ENCODE results near the gene EPC1. TPM values are rescaled to one million over a fixed set of nuclear protein-coding genes. Genes with fewer than 3 reads are reported as not detected.
A peak's percentile ranks its signal among the peaks of the same experiment; 100 is the strongest.
"Not testable (repeated sequence)": the region's sequence is repeated elsewhere in the genome, so short reads cannot be mapped to it uniquely, and the experiment has no call there.

The EPC1 gene
- total RNA-seq, 2 donors from 2014 or later = 28.3 to 40.2 TPM

DNA sequence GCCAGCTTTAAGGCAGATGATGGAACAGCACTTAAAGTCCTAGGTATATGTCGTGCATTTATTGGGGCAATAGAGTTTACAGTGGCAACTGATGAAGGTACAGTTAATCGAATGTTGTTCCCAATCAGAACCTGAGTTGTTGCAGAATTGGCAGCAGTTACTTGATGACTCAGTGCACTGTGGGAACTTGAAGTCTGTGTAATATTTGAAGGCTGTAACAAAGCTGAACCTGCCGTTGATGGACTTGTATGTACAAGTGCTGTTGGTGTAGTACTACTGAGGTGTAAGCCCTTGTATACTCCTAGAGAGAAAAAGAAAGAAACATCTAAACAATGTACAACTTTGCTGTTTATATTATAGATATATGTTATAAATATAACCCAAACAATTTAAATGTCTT lies 75.3 kb downstream of the EPC1 start:
- DNase-seq (ENCODE audit: low spot score in 2 of 2) (no peak), ATAC-seq (no peak)
- Mint-ChIP-seq H3K9me3 (no peaks in the 10 kb centered on the region), H3K27ac (peak overlapping the region in 1 of 2 donors; percentile 46), H3K36me3 (peaks cover 0 to 27% of the 10 kb centered on the region in 2 donors)

DNA sequence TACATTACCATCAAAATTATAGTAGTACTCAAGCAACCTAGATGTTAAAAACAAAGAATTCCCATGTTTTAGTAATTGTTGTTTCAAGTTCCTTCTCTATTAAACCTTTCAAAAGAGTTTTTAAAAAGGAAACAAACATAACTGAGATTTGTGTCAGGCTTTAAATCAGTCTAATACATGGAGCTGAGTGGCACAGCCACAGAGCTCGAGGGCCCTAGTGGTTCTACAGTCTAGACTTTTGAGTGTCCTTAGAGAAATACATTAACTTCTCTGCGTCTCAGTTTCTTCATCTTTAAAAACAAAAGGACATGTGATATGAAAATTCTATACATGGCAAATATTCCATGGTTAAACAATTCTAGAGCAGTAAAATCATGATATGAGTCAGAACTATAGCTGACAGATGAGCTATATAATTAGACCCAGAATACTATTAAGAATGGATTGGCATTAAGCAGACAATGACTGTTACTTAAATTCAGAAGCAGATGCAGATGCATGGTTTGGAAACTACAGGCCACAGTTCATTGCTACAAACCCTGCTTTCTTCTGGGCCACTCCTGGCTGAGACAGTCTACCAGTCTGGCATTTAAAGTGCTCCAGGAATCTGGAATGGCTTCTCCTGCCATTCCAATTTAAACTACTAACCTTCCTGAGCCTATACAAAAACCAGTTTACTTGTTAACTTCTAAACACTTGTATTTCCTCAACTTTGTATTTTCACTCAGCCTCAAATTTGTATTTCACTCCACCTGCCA lies 77.4 kb downstream of the EPC1 start:
- ATAC-seq (no peak), DNase-seq (ENCODE audit: low spot score in 2 of 2) (no peak)
- Mint-ChIP-seq H3K36me3 (peaks cover 0 to 26% of the 10 kb centered on the region in 2 donors), H3K9me3 (no peaks in the 10 kb centered on the region), H3K27ac (peak overlapping the region; percentile 1 to 59)

DNA sequence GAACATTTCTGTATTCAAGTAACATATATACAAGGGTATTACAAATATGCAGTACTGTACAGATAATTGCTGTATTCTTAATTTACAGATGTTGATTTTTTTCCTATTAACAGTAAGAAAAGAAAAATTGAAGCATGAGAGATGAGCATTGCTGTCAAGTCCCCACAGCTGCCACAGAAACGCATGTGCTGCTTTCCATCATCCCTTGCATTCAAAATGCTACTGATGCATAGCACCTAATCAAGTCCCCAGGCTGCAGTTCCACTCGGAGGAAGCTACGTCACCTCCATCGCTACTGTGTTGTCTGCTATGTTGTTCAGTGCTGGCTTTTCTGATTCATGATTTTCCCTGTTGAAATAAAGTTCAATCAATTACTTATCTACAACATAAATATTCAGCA lies 78.2 kb downstream of the EPC1 start:
- DNase-seq (ENCODE audit: low spot score in 2 of 2) (no peak), ATAC-seq (no peak)
- no peak overlapping the region for H3K27ac Mint-ChIP-seq
- H3K9me3 Mint-ChIP-seq = no peaks in the 10 kb centered on the region
- peaks cover 0 to 26% of the 10 kb centered on the region in 2 donors for H3K36me3 Mint-ChIP-seq

DNA sequence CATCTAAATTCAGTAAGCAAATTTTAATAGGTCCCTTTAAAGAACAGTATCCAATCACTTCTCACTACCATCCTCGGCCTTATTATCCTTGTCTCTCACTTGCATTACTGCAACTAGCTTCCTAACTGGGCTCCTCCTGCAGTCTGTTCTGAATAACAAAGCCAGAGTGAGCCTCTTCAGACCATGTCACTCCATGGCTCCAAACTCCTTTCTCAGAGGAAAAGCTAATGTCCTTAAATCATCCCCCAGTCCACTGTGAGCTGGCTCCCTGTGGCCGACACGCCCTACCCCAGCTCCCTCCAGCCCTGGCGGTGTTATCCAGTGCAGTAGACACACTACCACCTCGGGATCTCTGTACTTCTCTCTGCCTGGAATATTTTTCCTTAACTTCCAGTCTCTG lies 80.0 kb downstream of the EPC1 start:
- DNase-seq (ENCODE audit: low spot score in 2 of 2) (no peak), ATAC-seq (no peak)
- H3K36me3 Mint-ChIP-seq = peaks cover 0 to 26% of the 10 kb centered on the region in 2 donors
- peak overlapping the region in 1 of 2 donors; percentile 61 for H3K27ac Mint-ChIP-seq
- H3K9me3 Mint-ChIP-seq = no peaks in the 10 kb centered on the region

DNA sequence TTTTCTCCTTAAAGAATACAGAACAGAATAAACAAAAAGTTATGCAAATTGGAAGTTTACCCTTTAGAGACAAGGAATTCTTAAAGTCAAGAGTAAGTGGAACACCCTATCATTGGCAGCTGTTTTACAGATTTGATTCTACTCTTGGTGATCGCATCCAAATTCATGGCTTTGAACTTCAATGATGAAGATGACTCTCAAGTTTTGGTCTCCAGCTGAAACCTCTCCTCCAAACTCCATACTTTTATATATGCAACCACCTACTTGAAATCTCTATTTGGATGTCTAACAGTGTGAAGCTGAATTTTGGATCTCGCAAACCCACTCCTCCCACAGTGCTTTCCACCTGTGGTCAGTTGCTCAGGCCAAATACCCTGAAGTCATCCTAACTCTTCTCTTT lies 80.4 kb downstream of the EPC1 start:
- DNase-seq (ENCODE audit: low spot score in 2 of 2) (no peak), ATAC-seq (no peak)
- Mint-ChIP-seq H3K27ac (peak overlapping the region in 1 of 2 donors; percentile 61), H3K36me3 (peaks cover 0 to 26% of the 10 kb centered on the region in 2 donors), H3K9me3 (no peaks in the 10 kb centered on the region)

DNA sequence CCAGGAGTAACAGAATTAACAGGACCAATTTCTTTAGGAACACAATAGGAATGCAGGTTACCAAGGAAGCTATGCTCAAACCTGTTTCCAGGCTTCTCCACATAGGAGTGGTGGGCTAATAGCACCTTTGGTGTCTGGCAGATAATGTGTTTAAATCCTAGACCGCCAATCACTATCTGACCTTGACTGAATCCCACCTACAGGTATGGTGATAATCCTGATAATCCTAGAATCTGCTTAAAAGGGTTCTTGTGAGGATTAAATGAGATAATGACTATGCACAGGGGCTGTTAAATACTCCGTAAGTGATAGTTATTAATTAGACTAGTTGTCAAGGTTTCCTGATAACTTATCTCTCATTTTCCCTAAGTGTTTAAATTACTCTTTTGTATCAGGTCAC lies 81.2 kb downstream of the EPC1 start:
- H3K27ac Mint-ChIP-seq = peak overlapping the region in 1 of 2 donors; percentile 85
- H3K9me3 Mint-ChIP-seq = no peaks in the 10 kb centered on the region
- ATAC-seq (no peak), DNase-seq (ENCODE audit: low spot score in 2 of 2) (no peak)
- H3K36me3 Mint-ChIP-seq = peaks cover 0 to 26% of the 10 kb centered on the region in 2 donors

DNA sequence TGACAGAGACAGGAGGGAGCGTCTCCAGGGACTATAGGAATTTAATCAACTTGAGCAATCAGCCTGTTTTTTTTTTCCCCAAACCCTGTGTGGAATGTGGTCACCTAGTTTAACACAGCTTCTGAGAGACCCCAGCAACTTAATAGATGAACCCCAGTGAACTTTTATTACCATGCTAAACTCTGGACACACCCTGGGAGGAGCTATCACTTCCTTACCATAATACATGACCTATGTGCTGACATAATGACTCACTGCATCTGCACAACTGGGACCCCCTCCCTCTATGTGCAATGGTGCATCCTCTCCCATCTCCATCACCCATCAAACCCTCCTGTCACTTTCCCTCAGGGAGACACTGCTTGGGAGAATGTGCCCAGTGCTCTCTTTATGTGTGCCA lies 83.7 kb downstream of the EPC1 start:
- Mint-ChIP-seq H3K27ac (no peak overlapping the region), H3K36me3 (peaks cover 0 to 12% of the 10 kb centered on the region in 2 donors), H3K9me3 (no peaks in the 10 kb centered on the region)
- ATAC-seq = peak in 1 of 2 donors; percentile 33
- DNase-seq (ENCODE audit: low spot score in 2 of 2) = no peak

DNA sequence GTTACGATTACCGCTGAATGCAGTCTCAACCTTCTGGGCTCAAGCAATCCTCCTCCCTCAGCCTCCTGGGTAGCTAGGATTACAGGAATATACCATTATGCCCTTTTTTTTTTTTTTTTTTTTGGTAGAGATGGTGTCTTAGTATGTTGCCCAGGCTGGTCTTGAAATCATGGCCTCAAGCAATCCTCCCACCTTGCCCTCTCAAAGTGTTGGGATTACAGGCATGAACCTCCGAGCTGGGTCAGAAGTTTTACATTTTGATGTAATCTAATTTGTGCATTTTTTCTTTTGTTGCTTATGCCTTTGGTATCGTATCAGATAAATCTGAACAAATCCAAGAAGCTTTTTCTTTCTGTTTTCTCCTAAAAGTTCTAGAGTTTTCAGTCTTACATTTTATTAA lies 87.4 kb downstream of the EPC1 start:
- no peak for ATAC-seq
- DNase-seq (ENCODE audit: low spot score in 2 of 2) = no peak
- no peak overlapping the region for H3K27ac Mint-ChIP-seq
- no peaks in the 10 kb centered on the region for H3K9me3 Mint-ChIP-seq
- no peaks in the 10 kb centered on the region for H3K36me3 Mint-ChIP-seq

DNA sequence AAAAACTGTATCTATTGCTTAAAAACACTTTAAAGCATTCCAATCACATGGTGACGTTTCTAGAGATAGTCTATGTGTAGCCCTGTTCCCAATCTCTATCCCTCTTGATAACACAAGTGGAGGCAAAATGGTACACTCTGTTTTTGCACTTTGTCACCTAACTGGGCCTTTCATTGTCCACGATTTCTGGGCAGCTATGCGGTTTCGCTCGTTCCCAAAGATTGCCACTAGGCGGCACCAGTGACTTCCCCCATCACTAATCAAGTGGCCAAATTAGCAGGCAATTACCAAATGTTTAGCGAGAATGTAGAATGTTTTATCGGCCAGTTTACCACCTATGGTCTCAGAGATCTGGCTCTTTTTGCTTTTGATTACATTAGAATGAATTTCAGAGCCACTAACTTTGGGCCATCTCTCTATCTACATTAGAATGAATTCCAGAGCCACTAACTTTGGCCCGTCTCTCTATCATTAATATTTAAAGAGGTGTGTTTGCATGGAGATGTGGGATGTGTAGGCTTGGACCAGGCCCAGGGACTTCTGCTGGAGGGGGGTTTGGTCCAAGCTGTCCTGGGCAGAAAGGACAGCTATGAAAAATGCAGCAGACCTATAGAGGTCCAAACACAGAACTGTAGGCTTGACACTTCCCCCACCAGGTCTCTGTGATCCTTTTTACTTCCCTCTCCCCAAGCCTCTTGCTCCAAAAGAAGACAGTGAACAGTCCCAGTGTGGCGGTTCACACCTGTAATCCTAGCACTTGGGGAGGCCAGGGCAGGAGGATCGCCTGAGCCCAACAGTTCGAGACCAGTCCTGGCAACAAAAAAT lies 90.1 kb downstream of the EPC1 start:
- no peaks in the 10 kb centered on the region for H3K9me3 Mint-ChIP-seq
- DNase-seq (ENCODE audit: low spot score in 2 of 2) (peak; percentile 65), ATAC-seq (peak; percentile 58 to 85)
- H3K36me3 Mint-ChIP-seq = no peaks in the 10 kb centered on the region
- H3K27ac Mint-ChIP-seq = peak overlapping the region in 1 of 2 donors; percentile 72

DNA sequence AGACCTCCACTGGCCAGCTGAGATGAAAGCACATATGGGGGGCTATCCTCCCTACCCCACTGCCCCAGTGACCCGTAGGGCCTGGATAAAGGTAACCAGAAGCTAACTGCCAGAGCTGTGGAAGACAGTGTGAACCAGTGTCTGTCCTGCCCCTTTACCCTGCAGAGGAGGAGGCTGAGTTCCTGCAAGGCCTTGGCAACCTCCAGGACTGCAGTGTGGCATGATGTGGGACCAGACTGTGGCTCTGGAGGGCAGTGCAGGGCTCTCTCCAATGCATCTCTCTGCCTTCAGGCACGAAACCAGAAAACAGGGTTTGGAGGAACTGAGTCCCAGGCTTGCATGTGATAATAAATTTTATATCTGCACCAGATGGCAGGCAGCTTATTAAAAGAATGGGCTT lies 93.1 kb downstream of the EPC1 start:
- no peak overlapping the region for H3K27ac Mint-ChIP-seq
- ATAC-seq (no peak), DNase-seq (ENCODE audit: low spot score in 2 of 2) (no peak)
- H3K36me3 Mint-ChIP-seq = no peaks in the 10 kb centered on the region
- H3K9me3 Mint-ChIP-seq = no peaks in the 10 kb centered on the region

DNA sequence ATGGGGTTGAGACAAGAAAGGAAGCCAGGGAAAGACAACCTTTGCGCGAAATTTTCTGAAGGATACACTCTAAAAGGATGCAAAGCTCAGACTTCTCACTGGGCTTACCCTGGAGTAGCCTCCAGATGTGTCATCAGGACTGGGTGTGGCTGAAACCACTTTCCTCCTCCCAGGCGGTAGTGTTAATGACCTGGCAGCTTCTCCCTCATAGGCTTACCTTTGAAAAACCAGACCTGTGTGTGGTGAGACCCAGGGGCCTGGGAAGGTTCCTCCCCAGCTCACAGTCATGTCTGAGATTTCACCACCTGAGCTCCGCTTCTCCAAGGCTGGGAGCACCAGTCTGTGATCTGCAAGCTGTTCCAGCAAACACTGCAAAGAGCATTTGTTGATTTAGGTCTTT lies 93.7 kb downstream of the EPC1 start:
- Mint-ChIP-seq H3K9me3 (no peaks in the 10 kb centered on the region), H3K27ac (no peak overlapping the region), H3K36me3 (no peaks in the 10 kb centered on the region)
- DNase-seq (ENCODE audit: low spot score in 2 of 2) = no peak
- peak; percentile 25 to 39 for ATAC-seq

DNA sequence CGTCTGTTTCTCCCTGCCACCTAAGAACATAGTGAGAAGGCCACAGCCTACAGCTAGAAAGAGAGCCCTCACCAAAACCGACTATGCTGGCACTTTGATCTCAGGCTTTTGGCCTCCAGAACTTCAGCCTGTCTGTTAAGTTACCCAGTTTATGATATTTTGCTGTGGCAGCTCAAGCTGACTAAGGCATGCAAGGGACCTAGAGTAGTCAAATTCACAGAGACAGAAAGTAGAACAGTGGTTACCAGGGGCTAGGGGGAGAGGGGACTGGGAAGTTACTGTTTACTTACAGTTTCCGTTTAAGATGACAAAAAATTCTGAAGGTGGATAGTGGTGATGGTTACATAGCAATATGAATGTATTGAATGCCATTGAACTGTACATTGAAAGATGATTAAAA lies 96.5 kb downstream of the EPC1 start:
- not testable (repeated sequence) for H3K36me3 Mint-ChIP-seq; H3K9me3 Mint-ChIP-seq; DNase-seq (ENCODE audit: low spot score in 2 of 2)
- H3K27ac Mint-ChIP-seq = peak overlapping the region; percentile 51 to 72
- peak; percentile 79 to 90 for ATAC-seq

DNA sequence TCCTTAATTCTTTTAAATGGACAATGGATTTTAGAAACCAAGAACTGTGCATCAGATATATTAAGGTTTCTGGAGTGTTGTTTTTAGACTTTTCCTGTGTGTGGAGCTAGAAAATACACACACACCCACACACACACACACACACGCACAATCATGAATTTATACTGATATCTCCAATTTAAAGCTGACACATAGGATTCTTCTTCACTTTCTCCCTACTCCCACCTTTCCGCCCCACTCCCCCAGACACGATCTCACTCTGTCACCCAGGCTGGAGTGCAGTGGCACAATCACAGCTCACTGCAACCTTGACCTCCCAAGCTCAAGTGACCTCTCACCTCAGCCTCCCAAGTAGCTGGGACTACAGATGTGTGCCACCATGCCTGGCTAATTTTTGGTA lies 100.3 kb downstream of the EPC1 start:
- Mint-ChIP-seq H3K36me3 (no peaks in the 10 kb centered on the region), H3K9me3 (no peaks in the 10 kb centered on the region), H3K27ac (peak overlapping the region in 1 of 2 donors; percentile 84)
- no peak for DNase-seq (ENCODE audit: low spot score in 2 of 2)
- ATAC-seq = no peak

DNA sequence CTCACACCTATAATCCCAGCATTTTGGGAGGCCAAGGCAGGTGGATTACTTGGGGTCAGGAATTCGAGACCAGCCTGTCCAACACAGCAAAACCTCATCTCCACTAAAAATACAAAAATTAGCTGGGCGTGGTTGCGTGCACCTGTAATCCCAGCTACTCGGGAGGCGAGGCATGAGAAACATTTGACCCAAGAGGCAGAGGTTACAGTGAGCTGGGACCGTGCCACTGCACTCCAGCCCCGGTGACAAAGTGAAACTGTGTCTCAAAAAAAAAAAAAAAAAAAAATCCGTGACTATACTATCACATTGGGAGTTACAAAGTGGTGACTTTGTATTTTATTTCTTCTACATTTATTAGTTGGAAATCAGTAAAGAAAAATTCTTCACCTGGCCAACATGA lies 101.2 kb downstream of the EPC1 start:
- no peaks in the 10 kb centered on the region for H3K36me3 Mint-ChIP-seq
- H3K27ac Mint-ChIP-seq = no peak overlapping the region
- no peaks in the 10 kb centered on the region for H3K9me3 Mint-ChIP-seq
- ATAC-seq = no peak
- DNase-seq (ENCODE audit: low spot score in 2 of 2) = no peak

DNA sequence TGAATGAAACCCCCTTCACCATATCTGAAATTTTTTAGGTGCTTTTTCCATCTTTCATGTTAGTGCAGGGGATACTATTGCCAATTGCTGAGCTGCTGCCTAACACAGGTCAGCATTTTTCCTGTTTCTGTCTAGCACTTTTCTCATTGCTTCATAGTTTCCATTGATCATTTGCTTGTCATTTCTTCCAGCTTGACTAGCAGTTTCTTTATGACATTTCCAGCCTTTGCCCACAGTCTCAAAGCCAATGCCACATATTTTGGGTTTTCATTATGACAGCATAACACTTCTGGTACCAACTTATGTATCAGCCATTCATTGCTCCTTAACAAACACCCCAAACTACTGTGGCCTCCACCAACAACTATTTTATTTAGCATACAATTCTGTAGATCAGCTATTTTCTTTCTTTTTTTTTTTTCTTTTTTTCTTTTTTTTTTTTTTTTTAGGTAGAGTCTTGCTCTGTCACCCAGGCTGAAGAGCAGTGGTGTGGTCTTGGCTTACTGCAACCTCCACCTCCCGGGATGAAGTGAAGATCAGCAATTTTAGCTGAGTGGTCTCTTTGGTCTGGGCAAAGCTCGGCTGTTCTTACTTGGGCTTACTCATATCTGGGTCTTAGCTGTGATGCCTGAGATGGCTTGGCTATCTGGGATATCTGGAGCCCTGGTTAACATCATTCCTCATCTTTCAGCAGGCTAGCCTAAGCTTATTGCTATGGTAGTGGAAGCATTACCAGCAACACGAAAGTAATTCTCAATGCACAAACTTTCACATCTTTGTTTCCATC lies 102.3 kb downstream of the EPC1 start:
- Mint-ChIP-seq H3K9me3 (no peaks in the 10 kb centered on the region), H3K27ac (peak overlapping the region; percentile 70 to 90), H3K36me3 (no peaks in the 10 kb centered on the region)
- peak in 1 of 2 donors; percentile 36 for DNase-seq (ENCODE audit: low spot score in 2 of 2)
- ATAC-seq = peak; percentile 98

DNA sequence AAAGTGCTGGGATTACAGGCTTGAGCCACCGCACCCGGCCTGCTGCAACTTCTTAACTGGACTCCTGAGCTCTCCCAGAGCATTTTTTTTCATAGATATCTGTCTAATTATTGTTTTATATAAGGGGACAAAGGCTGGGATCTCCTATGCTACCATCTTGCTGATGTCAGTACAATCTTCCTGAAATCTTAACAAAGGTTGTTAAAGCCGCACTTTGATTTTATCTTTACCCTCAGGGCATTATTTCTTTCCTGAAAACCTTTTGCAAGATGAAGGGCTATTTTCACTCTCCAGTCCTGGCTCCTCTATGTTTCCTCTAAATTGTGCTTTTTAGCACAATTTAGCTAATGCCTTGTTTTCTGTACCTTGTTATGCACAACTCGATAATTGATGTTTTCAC lies 102.9 kb downstream of the EPC1 start:
- no peaks in the 10 kb centered on the region for H3K9me3 Mint-ChIP-seq
- no peaks in the 10 kb centered on the region for H3K36me3 Mint-ChIP-seq
- DNase-seq (ENCODE audit: low spot score in 2 of 2) (no peak), ATAC-seq (no peak)
- peak overlapping the region; percentile 70 to 90 for H3K27ac Mint-ChIP-seq

DNA sequence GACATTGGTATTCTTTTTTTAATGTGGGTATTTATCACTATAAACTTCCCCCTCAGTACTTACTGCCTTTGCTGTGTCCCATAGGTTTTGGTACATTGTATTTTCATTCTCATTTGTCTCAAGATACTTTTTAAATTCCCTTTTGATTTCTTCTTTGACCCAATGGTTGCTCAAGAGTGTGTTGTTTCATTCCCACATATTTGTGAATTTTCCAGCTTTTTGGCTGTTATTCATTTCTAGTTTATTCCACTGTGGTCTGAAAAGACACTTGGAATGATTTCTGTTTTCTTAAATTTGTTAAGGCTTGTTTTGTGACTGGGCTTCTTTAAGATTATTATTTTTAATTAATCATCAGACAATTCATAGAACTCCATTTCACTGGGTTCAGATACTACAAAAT lies 105.0 kb downstream of the EPC1 start:
- H3K27ac Mint-ChIP-seq = no peak overlapping the region
- H3K9me3 Mint-ChIP-seq = no peaks in the 10 kb centered on the region
- ATAC-seq = no peak
- no peak for DNase-seq (ENCODE audit: low spot score in 2 of 2)
- H3K36me3 Mint-ChIP-seq = no peaks in the 10 kb centered on the region
